Colonic mucosa (tissue), 4 donors: ENCODE results near the gene ASPHD2. TPM values are rescaled to one million over a fixed set of nuclear protein-coding genes. Genes with fewer than 3 reads are reported as not detected.

Experiments
- DNase-seq: peaks from one replicate; pipeline ENCODE4 v3.0.0-alpha.2; 2020
- H3K27ac ChIP-seq: fragments of 200-600 bp; one replicate; pipeline ENCODE4 v1.8.0; 2021
- H3K27me3 ChIP-seq: fragments of 200-600 bp; one replicate; pipeline ENCODE4 v1.8.0; 2021
- H3K36me3 ChIP-seq: fragments of 200-600 bp; one replicate; pipeline ENCODE4 v1.8.0; 2021
- H3K4me1 ChIP-seq: fragments of 200-600 bp; one replicate; pipeline ENCODE4 v1.8.0; 2021; ENCODE audit warnings: mild to moderate bottlenecking
- H3K4me3 ChIP-seq: fragments of 200-600 bp; one replicate; pipeline ENCODE4 v1.8.0; 2021
- H3K9ac ChIP-seq, 2 donors: one replicate each; pipeline ENCODE4 v1.7.0; 2013; ENCODE audit warnings: control low read depth in 2 of 2, low read depth in 2 of 2, low read length in 2 of 2
- H3K9me3 ChIP-seq: fragments of 200-600 bp; one replicate; pipeline ENCODE4 v1.8.0; 2021
- intact Hi-C: fragments of 100-400 bp; cut with DNase I; formaldehyde crosslinking; loops from one replicate; pipeline ENCODE4 v1.14.1; 2022
- total RNA-seq, 2 donors: library from RNA; stranded (reverse); fragmentation: NEBNext Ultra II Directional in 1 of 2; extraction: Animal tissue kit (Norgen Biotek cat#: 25700) in 1 of 2; gene quantifications; one replicate each; pipeline ENCODE4 v1.2.1, GENCODE V29; 2021
- TF ChIP-seq, protein P1 (sequence below): fragments of 200-600 bp; IDR thresholded peaks from one replicate; pipeline ENCODE4 v1.8.0; 2022; ENCODE audit warnings: antibody characterized with exemption, mild to moderate bottlenecking
- donor health status: healthy.
- donor health status: DM: no; HTN: no; CAD: no.
- donor health status: DM: no; HTN: no; CAD: no.

Gene ASPHD2
- total RNA-seq, 2 donors from 2014 or later, result 3.8 to 4.3 TPM

DNA sequence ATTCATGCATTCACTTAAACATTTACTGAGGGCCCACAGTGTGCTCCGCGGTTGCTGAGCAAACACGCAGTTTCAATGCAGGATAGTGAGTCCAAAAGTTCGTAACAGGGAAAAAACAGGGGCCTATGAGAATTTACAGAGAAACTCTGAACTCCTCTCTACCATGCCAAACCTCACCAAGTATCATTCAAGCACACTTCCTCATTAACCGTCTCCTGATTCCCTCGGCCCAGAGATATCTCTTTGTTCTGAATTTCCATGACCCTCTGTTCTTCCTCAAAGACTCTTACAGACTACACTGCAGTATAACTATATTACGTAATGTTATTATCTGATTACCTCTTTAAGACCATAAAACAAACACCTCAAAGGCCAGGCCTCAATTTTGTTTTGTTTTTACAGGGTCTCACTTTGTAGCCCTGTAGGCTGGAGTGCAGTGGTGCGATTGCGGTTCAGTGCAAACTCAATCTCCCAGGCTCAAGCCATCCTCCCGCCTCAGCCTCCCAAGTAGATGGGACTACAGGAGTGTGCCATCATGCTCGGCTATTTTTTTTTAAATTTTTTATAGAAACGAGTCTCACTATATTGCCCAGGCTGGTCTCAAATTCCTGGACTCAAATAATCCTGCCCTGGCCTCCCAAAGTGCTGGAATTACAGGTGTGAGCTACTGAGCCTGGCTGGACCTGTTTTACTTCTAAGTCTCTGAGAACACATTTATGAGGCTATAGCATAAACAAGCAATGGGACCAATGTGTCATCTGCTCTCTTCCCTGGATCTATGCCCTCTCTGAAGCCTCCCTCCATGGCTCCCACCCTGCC lies 50.9 kb downstream of the ASPHD2 start:
- Histone ChIP-seq H3K4me3 (peak overlapping the region; percentile 17), H3K9me3 (no peaks in the 10 kb centered on the region), H3K9ac (peak overlapping the region in 1 of 2 donors; percentile 15), H3K27ac (peak overlapping the region; percentile 71), H3K36me3 (no peaks in the 10 kb centered on the region), H3K4me1 (peaks cover 9% of the 10 kb centered on the region), H3K27me3 (no peaks in the 10 kb centered on the region)
- intact Hi-C loops, result no loop called here
- DNase-seq, result peak; percentile 30
- TF ChIP-seq, protein P1, sequence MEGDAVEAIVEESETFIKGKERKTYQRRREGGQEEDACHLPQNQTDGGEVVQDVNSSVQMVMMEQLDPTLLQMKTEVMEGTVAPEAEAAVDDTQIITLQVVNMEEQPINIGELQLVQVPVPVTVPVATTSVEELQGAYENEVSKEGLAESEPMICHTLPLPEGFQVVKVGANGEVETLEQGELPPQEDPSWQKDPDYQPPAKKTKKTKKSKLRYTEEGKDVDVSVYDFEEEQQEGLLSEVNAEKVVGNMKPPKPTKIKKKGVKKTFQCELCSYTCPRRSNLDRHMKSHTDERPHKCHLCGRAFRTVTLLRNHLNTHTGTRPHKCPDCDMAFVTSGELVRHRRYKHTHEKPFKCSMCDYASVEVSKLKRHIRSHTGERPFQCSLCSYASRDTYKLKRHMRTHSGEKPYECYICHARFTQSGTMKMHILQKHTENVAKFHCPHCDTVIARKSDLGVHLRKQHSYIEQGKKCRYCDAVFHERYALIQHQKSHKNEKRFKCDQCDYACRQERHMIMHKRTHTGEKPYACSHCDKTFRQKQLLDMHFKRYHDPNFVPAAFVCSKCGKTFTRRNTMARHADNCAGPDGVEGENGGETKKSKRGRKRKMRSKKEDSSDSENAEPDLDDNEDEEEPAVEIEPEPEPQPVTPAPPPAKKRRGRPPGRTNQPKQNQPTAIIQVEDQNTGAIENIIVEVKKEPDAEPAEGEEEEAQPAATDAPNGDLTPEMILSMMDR, result no peak

DNA sequence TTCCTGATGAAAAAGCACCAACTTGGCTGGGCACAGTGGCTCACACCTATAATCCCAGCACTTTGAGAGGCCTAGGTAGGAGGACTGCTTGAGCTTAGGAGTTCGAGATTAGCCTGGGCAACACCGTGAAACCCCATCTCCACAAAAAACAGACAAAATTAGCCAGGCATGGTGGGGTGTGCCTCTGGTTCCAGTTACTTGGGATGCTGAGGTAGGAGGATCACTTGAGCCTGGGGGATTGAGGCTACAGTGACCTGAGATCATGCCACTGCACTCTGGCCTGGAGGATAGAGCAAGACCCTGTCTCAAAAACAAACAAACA lies 51.5 kb downstream of the ASPHD2 start:
- DNase-seq, result no peak
- Histone ChIP-seq H3K4me1 (peaks cover 9% of the 10 kb centered on the region), H3K4me3 (no peak overlapping the region), H3K9ac (no peak overlapping the region), H3K36me3 (no peaks in the 10 kb centered on the region), H3K9me3 (no peaks in the 10 kb centered on the region), H3K27me3 (no peaks in the 10 kb centered on the region), H3K27ac (peak overlapping the region; percentile 71)
- TF ChIP-seq, protein P1, result no peak
- intact Hi-C loops, result no loop called here

DNA sequence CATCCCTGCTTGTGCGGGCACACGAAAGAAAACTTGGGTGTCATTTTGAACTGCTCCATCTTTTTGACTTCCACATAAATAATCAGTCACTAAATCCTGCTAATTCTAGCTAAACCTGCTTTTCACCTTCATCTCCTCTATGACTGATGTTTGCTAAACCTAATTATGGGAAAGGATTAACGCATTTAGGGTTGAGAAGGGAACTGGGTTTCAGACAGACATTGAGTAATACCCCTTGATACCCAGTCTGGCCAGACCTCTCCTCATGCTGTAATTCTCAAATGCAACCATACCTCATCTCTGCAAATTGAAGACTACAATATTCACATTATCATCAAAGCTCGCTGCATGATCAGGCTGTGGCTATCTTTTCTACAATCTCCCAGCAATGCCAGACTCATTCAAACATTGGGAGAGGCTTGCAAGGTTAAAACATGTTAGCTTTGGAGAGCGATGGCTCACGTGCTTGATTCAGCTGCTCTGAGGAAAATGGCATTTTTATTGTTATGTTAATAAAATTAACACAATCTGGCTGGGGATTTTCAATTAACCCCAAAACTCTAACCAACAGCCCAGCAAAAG lies 52.1 kb downstream of the ASPHD2 start:
- Histone ChIP-seq H3K4me1 (peaks cover 9% of the 10 kb centered on the region), H3K36me3 (no peaks in the 10 kb centered on the region), H3K9me3 (no peaks in the 10 kb centered on the region), H3K4me3 (no peak overlapping the region), H3K27ac (no peak overlapping the region), H3K9ac (no peak overlapping the region), H3K27me3 (no peaks in the 10 kb centered on the region)
- DNase-seq, result no peak
- TF ChIP-seq, protein P1, result no peak
- intact Hi-C loops, result no loop called here

DNA sequence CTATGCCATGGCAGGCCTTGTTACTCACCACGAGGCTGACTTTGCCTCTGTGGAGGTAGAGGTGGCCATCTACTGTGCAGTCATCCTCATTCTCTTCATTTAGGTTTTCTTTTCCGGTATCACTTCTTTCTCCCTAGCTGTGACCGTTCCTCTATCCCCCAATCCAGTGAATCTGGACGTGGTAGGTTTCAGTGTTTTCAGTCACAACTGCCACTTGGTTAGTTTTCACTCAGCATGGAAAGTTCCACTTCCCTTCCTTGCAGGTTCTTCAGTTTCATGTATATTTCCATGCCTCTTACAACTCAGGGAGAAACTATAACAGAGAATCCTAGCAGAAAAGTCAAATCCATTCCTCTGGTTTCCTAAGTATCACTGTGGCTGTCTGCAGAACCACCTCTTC lies 52.6 kb downstream of the ASPHD2 start:
- TF ChIP-seq, protein P1, result no peak
- H3K27ac ChIP-seq, result no peak overlapping the region
- peak overlapping the region in 1 of 2 donors; percentile 16 for H3K9ac ChIP-seq
- no peaks in the 10 kb centered on the region for H3K27me3 ChIP-seq
- H3K4me1 ChIP-seq, result peaks cover 9% of the 10 kb centered on the region
- no peaks in the 10 kb centered on the region for H3K36me3 ChIP-seq
- no peak for DNase-seq
- intact Hi-C loops, result no loop called here
- no peak overlapping the region for H3K4me3 ChIP-seq
- H3K9me3 ChIP-seq, result no peaks in the 10 kb centered on the region

DNA sequence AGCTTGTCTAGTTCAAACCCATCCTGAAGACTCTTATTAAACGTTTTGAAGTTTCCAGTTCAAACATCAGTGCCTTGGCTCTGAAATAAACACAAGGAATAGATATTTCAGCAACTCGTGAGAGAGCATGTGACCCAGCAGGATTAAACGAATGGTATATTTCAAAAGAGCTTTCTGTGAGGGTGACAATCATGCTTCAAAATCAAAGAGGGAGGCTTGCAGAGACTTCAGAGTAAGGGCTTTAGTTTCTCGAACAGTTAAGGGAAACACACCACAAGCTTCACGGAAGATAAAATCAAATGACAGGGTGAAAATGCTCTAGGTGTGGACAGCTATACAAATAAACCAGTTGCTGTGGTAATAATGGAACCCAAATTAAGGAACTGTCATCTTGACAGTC lies 53.1 kb downstream of the ASPHD2 start:
- intact Hi-C loops, result no loop called here
- Histone ChIP-seq H3K4me1 (peaks cover 9% of the 10 kb centered on the region), H3K27ac (no peak overlapping the region), H3K4me3 (no peak overlapping the region), H3K9ac (peak overlapping the region in 1 of 2 donors; percentile 16), H3K36me3 (no peaks in the 10 kb centered on the region), H3K27me3 (no peaks in the 10 kb centered on the region), H3K9me3 (no peaks in the 10 kb centered on the region)
- no peak for DNase-seq
- TF ChIP-seq, protein P1, result no peak
